ENCODE results near the gene ACAP3. TPM values are rescaled to one million over a fixed set of nuclear protein-coding genes. Genes with fewer than 3 reads are reported as not detected.

The ACAP3 gene
- total RNA-seq (2014; rRNA removed; shearing (Covaris generic)), result 30.1 and 39.1 TPM in 2 replicates

GRCh38 chr1:1307923-1308755 lies at the start of gene ACAP3, which contains the start of gene PUSL1:
ACAP3 (minus strand) TSS chr1:1307930; CDS start chr1:1307815, 115 bp downstream.
PUSL1 (plus strand) TSS chr1:1308597; CDS start chr1:1308644, 47 bp downstream.

GRCh38 chr1:1349256-1350012 lies 41.7 kb upstream of the ACAP3 start, which contains the start of gene DVL1:
DVL1 (minus strand) TSS chr1:1349418; CDS start chr1:1349065, 353 bp downstream.

GRCh38 chr1:1331068-1331965 lies 23.6 kb upstream of the ACAP3 start, which contains the start of gene TAS1R3:
TAS1R3 (plus strand) TSS chr1:1331280; CDS start chr1:1331346, 66 bp downstream.

GRCh38 chr1:1324524-1325287 lies 17.0 kb upstream of the ACAP3 start, which contains the start of the genes CPTP and INTS11:
CPTP (plus strand) TSS chr1:1324802; CDS start chr1:1326911, 2,109 bp downstream.
INTS11 (minus strand) TSS chr1:1324660; CDS start chr1:1324608, 52 bp downstream.

GRCh38 chr1:1273512-1274298 lies 34.0 kb downstream of the ACAP3 start, which contains the start of gene UBE2J2:
UBE2J2 (minus strand) TSS chr1:1273854; CDS start chr1:1267992, 5,862 bp downstream.

GRCh38 chr1:1246577-1247340 lies 61.0 kb downstream of the ACAP3 start, which contains the start of gene C1QTNF12:
C1QTNF12 (minus strand) TSS chr1:1246722; CDS start chr1:1246690, 32 bp downstream.

Small RNA genes lying within 50 kb of the gene (small RNA-seq; reads per million reads assigned to genes)
- not detected for gene MIR6726

Other genes with a start within 250 kb of the ACAP3 start
- 0.56 TPM in 1 of 2 replicates, not detected in the other for gene RNF223, start 233.6 kb downstream of the ACAP3 start, total RNA-seq (2014; rRNA removed; shearing (Covaris generic))
- 20.3 and 23.0 TPM in 2 replicates for gene C1orf159, start 191.8 kb downstream of the ACAP3 start, total RNA-seq (2014; rRNA removed; shearing (Covaris generic))
- gene TTLL10, start 134.1 kb downstream of the ACAP3 start, total RNA-seq (2014; rRNA removed; shearing (Covaris generic)), result not detected in 2 replicates
- gene TNFRSF18, start 101.3 kb downstream of the ACAP3 start, total RNA-seq (2014; rRNA removed; shearing (Covaris generic)), result not detected in 2 replicates
- not detected in 2 replicates for gene TNFRSF4, start 93.8 kb downstream of the ACAP3 start, total RNA-seq (2014; rRNA removed; shearing (Covaris generic))
- 86.0 and 88.9 TPM in 2 replicates for gene SDF4, start 75.9 kb downstream of the ACAP3 start, total RNA-seq (2014; rRNA removed; shearing (Covaris generic))
- 28.7 and 31.5 TPM in 2 replicates for gene B3GALT6, start 75.7 kb downstream of the ACAP3 start, total RNA-seq (2014; rRNA removed; shearing (Covaris generic))
- gene C1QTNF12, start 61.2 kb downstream of the ACAP3 start, total RNA-seq (2014; rRNA removed; shearing (Covaris generic)), result 2.5 and 7.0 TPM in 2 replicates
- 97.6 and 120 TPM in 2 replicates for gene UBE2J2, start 34.1 kb downstream of the ACAP3 start, total RNA-seq (2014; rRNA removed; shearing (Covaris generic))
- gene SCNN1D, start 27.5 kb downstream of the ACAP3 start, total RNA-seq (2014; rRNA removed; shearing (Covaris generic)), result 1.2 and 2.1 TPM in 2 replicates
- gene PUSL1, start 667 bp upstream of the ACAP3 start, total RNA-seq (2014; rRNA removed; shearing (Covaris generic)), result 34.9 and 47.2 TPM in 2 replicates
- gene INTS11, start 16.7 kb upstream of the ACAP3 start, total RNA-seq (2014; rRNA removed; shearing (Covaris generic)), result 138 and 141 TPM in 2 replicates
- gene CPTP, start 16.9 kb upstream of the ACAP3 start, total RNA-seq (2014; rRNA removed; shearing (Covaris generic)), result 18.9 and 23.5 TPM in 2 replicates
- 0.30 and 0.56 TPM in 2 replicates for gene TAS1R3, start 23.4 kb upstream of the ACAP3 start, total RNA-seq (2014; rRNA removed; shearing (Covaris generic))
- 115 TPM in 2 replicates for gene DVL1, start 41.5 kb upstream of the ACAP3 start, total RNA-seq (2014; rRNA removed; shearing (Covaris generic))
- gene MXRA8, start 50.6 kb upstream of the ACAP3 start, total RNA-seq (2014; rRNA removed; shearing (Covaris generic)), result 0.77 TPM in 1 of 2 replicates, not detected in the other
- 307 and 311 TPM in 2 replicates for gene AURKAIP1, start 67.3 kb upstream of the ACAP3 start, total RNA-seq (2014; rRNA removed; shearing (Covaris generic))
- gene CCNL2, start 91.4 kb upstream of the ACAP3 start, total RNA-seq (2014; rRNA removed; shearing (Covaris generic)), result 221 and 241 TPM in 2 replicates
- 286 and 336 TPM in 2 replicates for gene MRPL20, start 99.4 kb upstream of the ACAP3 start, total RNA-seq (2014; rRNA removed; shearing (Covaris generic))
- not detected in 2 replicates for gene ANKRD65, start 113.3 kb upstream of the ACAP3 start, total RNA-seq (2014; rRNA removed; shearing (Covaris generic))
- gene VWA1, start 127.8 kb upstream of the ACAP3 start, total RNA-seq (2014; rRNA removed; shearing (Covaris generic)), result 1.9 and 4.9 TPM in 2 replicates
- gene ATAD3C, start 141.8 kb upstream of the ACAP3 start, total RNA-seq (2014; rRNA removed; shearing (Covaris generic)), result not detected in 2 replicates
- 52.9 and 59.0 TPM in 2 replicates for gene ATAD3B, start 163.8 kb upstream of the ACAP3 start, total RNA-seq (2014; rRNA removed; shearing (Covaris generic))
- gene ATAD3A, start 204.2 kb upstream of the ACAP3 start, total RNA-seq (2014; rRNA removed; shearing (Covaris generic)), result 102 and 114 TPM in 2 replicates
- gene TMEM240, start 232.7 kb upstream of the ACAP3 start, total RNA-seq (2014; rRNA removed; shearing (Covaris generic)), result 0.27 TPM in 1 of 2 replicates, not detected in the other

Measured in A375 (cell line).